Fibroblast of lung (primary cell): Measurements from ENCODE around the gene ISM2. TPM values are rescaled to one million over a fixed set of nuclear protein-coding genes. Genes with fewer than 3 reads are reported as not detected.

Source experiments
- DNase-seq, 2 donors: peaks; one replicate each; pipeline versions ENCODE4 v3.0.0 to v3.0.0-alpha.2; 2010; ENCODE audit warnings: low read depth in 2 of 2
- H2AFZ ChIP-seq: 2 replicates; pipeline ENCODE4 v1.5.1; 2012; ENCODE audit warnings: low read length, control low read depth, inconsistent platforms
- H3K27ac ChIP-seq: 2 replicates; pipeline ENCODE4 v1.5.1; 2011; ENCODE audit warnings: low read length, control low read depth; ENCODE audit not compliant: insufficient read depth
- H3K27me3 ChIP-seq: 2 replicates; pipeline ENCODE4 v1.5.1; 2011; ENCODE audit warnings: mild to moderate bottlenecking, low read length; ENCODE audit not compliant: control insufficient read depth, insufficient read depth
- H3K36me3 ChIP-seq: 2 replicates; pipeline ENCODE4 v1.5.1; 2011; ENCODE audit warnings: low read length; ENCODE audit not compliant: control insufficient read depth, insufficient read depth
- H3K4me1 ChIP-seq: 2 replicates; pipeline ENCODE4 v1.5.1; 2011; ENCODE audit warnings: low read length; ENCODE audit not compliant: control insufficient read depth, insufficient read depth; ENCODE audit errors: extremely low read depth
- H3K4me2 ChIP-seq: 2 replicates; pipeline ENCODE4 v1.5.1; 2011; ENCODE audit warnings: low read length, control low read depth; ENCODE audit not compliant: insufficient read depth; ENCODE audit errors: extremely low read depth
- H3K4me3 ChIP-seq, 4 experiments: fragments of 200-600 bp in 1 of 4; sonication (generic) in 1 of 4; replicated peaks in 1 of 4; 2 replicates each; pipeline ENCODE4 v1.5.1; 2011 to 2016; ENCODE audit warnings: low read length in 4 of 4, low read depth in 3 of 4, mild to moderate bottlenecking in 3 of 4, control low read depth in 2 of 4, inconsistent platforms in 1 of 4, mixed read lengths in 1 of 4; ENCODE audit not compliant: insufficient read depth in 1 of 4; ENCODE audit errors: control extremely low read depth in 1 of 4
- H3K79me2 ChIP-seq: 2 replicates; pipeline ENCODE4 v1.5.1; 2012; ENCODE audit warnings: mild to moderate bottlenecking, low read length, inconsistent platforms; ENCODE audit not compliant: control insufficient read depth, insufficient read depth
- H3K9ac ChIP-seq: 2 replicates; pipeline ENCODE4 v1.5.1; 2011; ENCODE audit warnings: mild to moderate bottlenecking, low read length, control low read depth; ENCODE audit not compliant: insufficient read depth
- H3K9me3 ChIP-seq: 2 replicates; pipeline ENCODE4 v1.5.1; 2012; ENCODE audit warnings: low read depth, low read length; ENCODE audit not compliant: control insufficient read depth, insufficient read depth
- H4K20me1 ChIP-seq: 2 replicates; pipeline ENCODE4 v1.5.1; 2011; ENCODE audit warnings: low read length; ENCODE audit not compliant: control insufficient read depth, insufficient read depth; ENCODE audit errors: extremely low read depth
- CTCF ChIP-seq, 2 donors: IDR thresholded peaks in 1 of 2; conservative IDR thresholded peaks in 1 of 2; 1 replicate in 1 of 2; 2 replicates in 1 of 2; pipeline ENCODE4 v1.5.1; 2011 to 2012; ENCODE audit warnings: low read length in 2 of 2, control low read depth in 1 of 2, inconsistent platforms in 1 of 2, low read depth in 1 of 2, mild to moderate bottlenecking in 1 of 2
- EZH2 ChIP-seq: IDR thresholded peaks from 2 replicates; pipeline ENCODE4 v1.5.1; 2012; ENCODE audit warnings: low read length, control low read depth, mild to moderate bottlenecking; ENCODE audit errors: missing control alignments
- polyA plus RNA-seq, 2 donors: library from polyadenylated mRNA; depleted of rRNA in 1 of 2; stranded (reverse) in 1 of 2; unstranded in 1 of 2; fragments of >200 nt; gene quantifications; 2 replicates each; pipeline ENCODE4 v1.2.1, GENCODE V29; 2011 to 2012; ENCODE audit warnings: missing spikeins in 1 of 2
- total RNA-seq: library from RNA; depleted of rRNA; stranded (reverse); fragments of >200 nt; gene quantifications from 2 replicates; pipeline ENCODE4 v1.2.1, GENCODE V29; 2014

Gene ISM2
- total and polyA plus RNA-seq, 2 donors (not counting 1 experiment from before 2014, with no cell fraction given): not detected

- Histone ChIP-seq H3K9me3 (no peaks in the 10 kb centered on the region), H2AFZ (no peak overlapping the region), H3K27ac (no peak overlapping the region), H3K79me2 (no peaks in the 10 kb centered on the region), H4K20me1 (no peaks in the 10 kb centered on the region), H3K4me3 (no peak overlapping the region), H3K4me2 (no peak overlapping the region), H3K9ac (no peak overlapping the region), H3K27me3 (no peaks in the 10 kb centered on the region), H3K4me1 (no peaks in the 10 kb centered on the region), H3K36me3 (peaks cover 4% of the 10 kb centered on the region)
- DNase-seq: no peak
- TF ChIP-seq CTCF (conservative IDR thresholded peaks at IDR 0.05 in 1 of 2, IDR thresholded peaks at IDR 0.05 in 1 of 2; ENCODE audit: low read depth in 1 of 2, low read length in 2 of 2) (no peak), EZH2 (no peak)
Observed at GRCh38 chr14:77509366-77509765, 10.8 kb upstream of the ISM2 start.

GRCh38 chr14:77508876-77509275 is 10.3 kb upstream of the ISM2 start:
- H3K36me3 ChIP-seq: peaks cover 4% of the 10 kb centered on the region
- H3K9me3 ChIP-seq: no peaks in the 10 kb centered on the region
- H3K4me3 ChIP-seq: no peak overlapping the region
- DNase-seq: no peak
- H3K27me3 ChIP-seq: no peaks in the 10 kb centered on the region
- H3K27ac ChIP-seq: no peak overlapping the region
- TF ChIP-seq CTCF (conservative IDR thresholded peaks at IDR 0.05 in 1 of 2, IDR thresholded peaks at IDR 0.05 in 1 of 2; ENCODE audit: low read depth in 1 of 2, low read length in 2 of 2): no peak
- no peak for TF ChIP-seq EZH2
- no peak overlapping the region for H3K4me2 ChIP-seq
- H4K20me1 ChIP-seq: no peaks in the 10 kb centered on the region
- H3K9ac ChIP-seq: no peak overlapping the region
- no peaks in the 10 kb centered on the region for H3K4me1 ChIP-seq
- no peak overlapping the region for H2AFZ ChIP-seq
- H3K79me2 ChIP-seq: no peaks in the 10 kb centered on the region

- H3K79me2 ChIP-seq: no peaks in the 10 kb centered on the region
- no peaks in the 10 kb centered on the region for H3K4me1 ChIP-seq
- H3K27ac ChIP-seq: no peak overlapping the region
- H3K9me3 ChIP-seq: no peaks in the 10 kb centered on the region
- no peak overlapping the region for H3K4me3 ChIP-seq
- TF ChIP-seq EZH2: no peak
- no peak for TF ChIP-seq CTCF (conservative IDR thresholded peaks at IDR 0.05 in 1 of 2, IDR thresholded peaks at IDR 0.05 in 1 of 2; ENCODE audit: low read depth in 1 of 2, low read length in 2 of 2)
- no peaks in the 10 kb centered on the region for H4K20me1 ChIP-seq
- H3K4me2 ChIP-seq: no peak overlapping the region
- no peak overlapping the region for H2AFZ ChIP-seq
- H3K36me3 ChIP-seq: peaks cover 4% of the 10 kb centered on the region
- no peak overlapping the region for H3K9ac ChIP-seq
- no peaks in the 10 kb centered on the region for H3K27me3 ChIP-seq
- DNase-seq: peak; percentile 43 to 76
Observed at GRCh38 chr14:77508249-77508648, 9.6 kb upstream of the ISM2 start.
